ENCODE data around the gene TFPI.

TFPI gene

GRCh38 chr2:187481543-187481942 is 72.7 kb downstream of the TFPI start:
- WGBS, result 92% methylated on average over 1 of the region's 3 CpGs
- Histone ChIP-seq H3K4me3 (ENCODE audit: low read length) (no peak overlapping the region), H3K36me3 (ENCODE audit: insufficient read depth, low read length) (peaks cover 13% of the 10 kb centered on the region; the same call in 1 of the 2 replicates), H3K9me3 (ENCODE audit: insufficient read depth, low read depth, low read length) (no peaks in the 10 kb centered on the region), H3K4me1 (ENCODE audit: insufficient read depth, low read length) (no peaks in the 10 kb centered on the region), H3K27me3 (ENCODE audit: insufficient read depth, low read length) (no peaks in the 10 kb centered on the region), H3K9ac (ENCODE audit: low read depth, low read length) (no peak overlapping the region), H3K27ac (ENCODE audit: low read depth, low read length) (no peak overlapping the region)

GRCh38 chr2:187478719-187479118 is 75.5 kb downstream of the TFPI start:
- no peaks in the 10 kb centered on the region for H3K4me1 ChIP-seq (ENCODE audit: insufficient read depth, low read length)
- H3K9ac ChIP-seq (ENCODE audit: low read depth, low read length), result no peak overlapping the region
- 100% methylated on average over 2 of the region's 2 CpGs for WGBS

GRCh38 chr2:187477051-187477450 is 77.2 kb downstream of the TFPI start:
- H3K27me3 ChIP-seq (ENCODE audit: insufficient read depth, low read length), result no peaks in the 10 kb centered on the region
- peaks cover 8% of the 10 kb centered on the region; the same call in 1 of the 2 replicates for H3K36me3 ChIP-seq (ENCODE audit: insufficient read depth, low read length)
- H3K4me1 ChIP-seq (ENCODE audit: insufficient read depth, low read length), result no peaks in the 10 kb centered on the region
- no peak overlapping the region for H3K9ac ChIP-seq (ENCODE audit: low read depth, low read length)
- no peak overlapping the region for H3K4me3 ChIP-seq (ENCODE audit: low read length)
- no peak overlapping the region for H3K27ac ChIP-seq (ENCODE audit: low read depth, low read length)
- no peaks in the 10 kb centered on the region for H3K9me3 ChIP-seq (ENCODE audit: insufficient read depth, low read depth, low read length)

More at GRCh38 chr2:187478719-187479118, 75.5 kb downstream of the TFPI start:
- no peaks in the 10 kb centered on the region for H3K9me3 ChIP-seq (ENCODE audit: insufficient read depth, low read depth, low read length)
- peaks cover 10% of the 10 kb centered on the region; the same call in 1 of the 2 replicates for H3K36me3 ChIP-seq (ENCODE audit: insufficient read depth, low read length)
- no peak overlapping the region for H3K27ac ChIP-seq (ENCODE audit: low read depth, low read length)
- no peak overlapping the region for H3K4me3 ChIP-seq (ENCODE audit: low read length)
- no peaks in the 10 kb centered on the region for H3K27me3 ChIP-seq (ENCODE audit: insufficient read depth, low read length)

- no peaks in the 10 kb centered on the region for H3K9me3 ChIP-seq (ENCODE audit: insufficient read depth, low read depth, low read length)
- 93% methylated on average over 2 of the region's 2 CpGs for WGBS
- H3K36me3 ChIP-seq (ENCODE audit: insufficient read depth, low read length), result peaks cover 6% of the 10 kb centered on the region; the same call in 1 of the 2 replicates
- H3K9ac ChIP-seq (ENCODE audit: low read depth, low read length), result no peak overlapping the region
- H3K27ac ChIP-seq (ENCODE audit: low read depth, low read length), result no peak overlapping the region
- H3K4me3 ChIP-seq (ENCODE audit: low read length), result no peak overlapping the region
- no peaks in the 10 kb centered on the region for H3K27me3 ChIP-seq (ENCODE audit: insufficient read depth, low read length)
- no peaks in the 10 kb centered on the region for H3K4me1 ChIP-seq (ENCODE audit: insufficient read depth, low read length)
These were observed 78.6 kb downstream of the TFPI start for GRCh38 chr2:187475499-187476248.

- Histone ChIP-seq H3K27ac (ENCODE audit: low read depth, low read length) (no peak overlapping the region), H3K9ac (ENCODE audit: low read depth, low read length) (no peak overlapping the region), H3K4me3 (ENCODE audit: low read length) (no peak overlapping the region), H3K36me3 (ENCODE audit: insufficient read depth, low read length) (no peaks in the 10 kb centered on the region; the same call in 1 of the 2 replicates), H3K9me3 (ENCODE audit: insufficient read depth, low read depth, low read length) (no peaks in the 10 kb centered on the region), H3K4me1 (ENCODE audit: insufficient read depth, low read length) (no peaks in the 10 kb centered on the region), H3K27me3 (ENCODE audit: insufficient read depth, low read length) (no peaks in the 10 kb centered on the region)
- 96% methylated on average over 2 of the region's 2 CpGs for WGBS
These were observed 83.5 kb downstream of the TFPI start for GRCh38 chr2:187470698-187471097.

- H3K4me1 ChIP-seq (ENCODE audit: insufficient read depth, low read length), result no peaks in the 10 kb centered on the region
- H3K27me3 ChIP-seq (ENCODE audit: insufficient read depth, low read length), result no peaks in the 10 kb centered on the region
- H3K4me3 ChIP-seq (ENCODE audit: low read length), result no peak overlapping the region
- H3K9me3 ChIP-seq (ENCODE audit: insufficient read depth, low read depth, low read length), result no peaks in the 10 kb centered on the region
- no peaks in the 10 kb centered on the region; the same call in 1 of the 2 replicates for H3K36me3 ChIP-seq (ENCODE audit: insufficient read depth, low read length)
- no peak overlapping the region for H3K27ac ChIP-seq (ENCODE audit: low read depth, low read length)
- no peak overlapping the region for H3K9ac ChIP-seq (ENCODE audit: low read depth, low read length)
These were observed 84.7 kb downstream of the TFPI start for GRCh38 chr2:187469538-187469937.

- Histone ChIP-seq H3K9me3 (ENCODE audit: insufficient read depth, low read depth, low read length) (no peaks in the 10 kb centered on the region), H3K9ac (ENCODE audit: low read depth, low read length) (no peak overlapping the region), H3K4me3 (ENCODE audit: low read length) (no peak overlapping the region), H3K36me3 (ENCODE audit: insufficient read depth, low read length) (no peaks in the 10 kb centered on the region; the same call in 1 of the 2 replicates), H3K4me1 (ENCODE audit: insufficient read depth, low read length) (no peaks in the 10 kb centered on the region), H3K27me3 (ENCODE audit: insufficient read depth, low read length) (no peaks in the 10 kb centered on the region), H3K27ac (ENCODE audit: low read depth, low read length) (no peak overlapping the region)
These were observed 86.0 kb downstream of the TFPI start for GRCh38 chr2:187468262-187468661.

GRCh38 chr2:187466129-187466792 is 88.0 kb downstream of the TFPI start:
- Histone ChIP-seq H3K36me3 (ENCODE audit: insufficient read depth, low read length) (no peaks in the 10 kb centered on the region; the same call in 1 of the 2 replicates), H3K27ac (ENCODE audit: low read depth, low read length) (no peak overlapping the region), H3K9me3 (ENCODE audit: insufficient read depth, low read depth, low read length) (no peaks in the 10 kb centered on the region), H3K9ac (ENCODE audit: low read depth, low read length) (no peak overlapping the region), H3K4me1 (ENCODE audit: insufficient read depth, low read length) (no peaks in the 10 kb centered on the region), H3K27me3 (ENCODE audit: insufficient read depth, low read length) (no peaks in the 10 kb centered on the region), H3K4me3 (ENCODE audit: low read length) (no peak overlapping the region)
- 92% methylated on average over 2 of the region's 2 CpGs for WGBS

GRCh38 chr2:187462839-187463238 is 91.4 kb downstream of the TFPI start:
- Histone ChIP-seq H3K9ac (ENCODE audit: low read depth, low read length) (no peak overlapping the region), H3K4me1 (ENCODE audit: insufficient read depth, low read length) (no peaks in the 10 kb centered on the region), H3K27me3 (ENCODE audit: insufficient read depth, low read length) (no peaks in the 10 kb centered on the region), H3K9me3 (ENCODE audit: insufficient read depth, low read depth, low read length) (no peaks in the 10 kb centered on the region), H3K27ac (ENCODE audit: low read depth, low read length) (no peak overlapping the region), H3K4me3 (ENCODE audit: low read length) (no peak overlapping the region), H3K36me3 (ENCODE audit: insufficient read depth, low read length) (no peaks in the 10 kb centered on the region; the same call in 1 of the 2 replicates)
- WGBS, result 46% methylated on average over 4 of the region's 4 CpGs

- 92% methylated on average over 28 of the region's 28 CpGs for WGBS
- H3K4me1 ChIP-seq (ENCODE audit: insufficient read depth, low read length), result no peaks in the 10 kb centered on the region
- H3K4me3 ChIP-seq (ENCODE audit: low read length), result no peak overlapping the region
- H3K9me3 ChIP-seq (ENCODE audit: insufficient read depth, low read depth, low read length), result no peaks in the 10 kb centered on the region
- no peak overlapping the region for H3K27ac ChIP-seq (ENCODE audit: low read depth, low read length)
- H3K9ac ChIP-seq (ENCODE audit: low read depth, low read length), result no peak overlapping the region
- H3K27me3 ChIP-seq (ENCODE audit: insufficient read depth, low read length), result no peaks in the 10 kb centered on the region
- no peaks in the 10 kb centered on the region; the same call in 1 of the 2 replicates for H3K36me3 ChIP-seq (ENCODE audit: insufficient read depth, low read length)
These were observed 92.7 kb downstream of the TFPI start for GRCh38 chr2:187461294-187462261.

GRCh38 chr2:187459256-187459655 is 95.0 kb downstream of the TFPI start:
- Histone ChIP-seq H3K9me3 (ENCODE audit: insufficient read depth, low read depth, low read length) (no peaks in the 10 kb centered on the region), H3K9ac (ENCODE audit: low read depth, low read length) (no peak overlapping the region), H3K27ac (ENCODE audit: low read depth, low read length) (no peak overlapping the region), H3K4me3 (ENCODE audit: low read length) (no peak overlapping the region), H3K4me1 (ENCODE audit: insufficient read depth, low read length) (no peaks in the 10 kb centered on the region), H3K36me3 (ENCODE audit: insufficient read depth, low read length) (no peaks in the 10 kb centered on the region), H3K27me3 (ENCODE audit: insufficient read depth, low read length) (no peaks in the 10 kb centered on the region)
- WGBS, result 89% methylated on average over 2 of the region's 2 CpGs

All from HUES64 (cell line).